Fibroblast of lung (primary cell): ENCODE data around the gene SPTAN1. TPM values are rescaled to one million over a fixed set of nuclear protein-coding genes. Genes with fewer than 3 reads are reported as not detected.

ENCODE experiments used
- DNase-seq, 2 donors: peaks; one replicate each; pipeline versions ENCODE4 v3.0.0 to v3.0.0-alpha.2; 2010; ENCODE audit warnings: low read depth in 2 of 2
- H2AFZ ChIP-seq: 2 replicates; pipeline ENCODE4 v1.5.1; 2012; ENCODE audit warnings: low read length, control low read depth, inconsistent platforms
- H3K27ac ChIP-seq: 2 replicates; pipeline ENCODE4 v1.5.1; 2011; ENCODE audit warnings: low read length, control low read depth; ENCODE audit not compliant: insufficient read depth
- H3K27me3 ChIP-seq: 2 replicates; pipeline ENCODE4 v1.5.1; 2011; ENCODE audit warnings: mild to moderate bottlenecking, low read length; ENCODE audit not compliant: control insufficient read depth, insufficient read depth
- H3K36me3 ChIP-seq: 2 replicates; pipeline ENCODE4 v1.5.1; 2011; ENCODE audit warnings: low read length; ENCODE audit not compliant: control insufficient read depth, insufficient read depth
- H3K4me1 ChIP-seq: 2 replicates; pipeline ENCODE4 v1.5.1; 2011; ENCODE audit warnings: low read length; ENCODE audit not compliant: control insufficient read depth, insufficient read depth; ENCODE audit errors: extremely low read depth
- H3K4me2 ChIP-seq: 2 replicates; pipeline ENCODE4 v1.5.1; 2011; ENCODE audit warnings: low read length, control low read depth; ENCODE audit not compliant: insufficient read depth; ENCODE audit errors: extremely low read depth
- H3K4me3 ChIP-seq, 4 experiments: fragments of 200-600 bp in 1 of 4; sonication (generic) in 1 of 4; replicated peaks in 1 of 4; 2 replicates each; pipeline ENCODE4 v1.5.1; 2011 to 2016; ENCODE audit warnings: low read length in 4 of 4, low read depth in 3 of 4, mild to moderate bottlenecking in 3 of 4, control low read depth in 2 of 4, inconsistent platforms in 1 of 4, mixed read lengths in 1 of 4; ENCODE audit not compliant: insufficient read depth in 1 of 4; ENCODE audit errors: control extremely low read depth in 1 of 4
- H3K79me2 ChIP-seq: 2 replicates; pipeline ENCODE4 v1.5.1; 2012; ENCODE audit warnings: mild to moderate bottlenecking, low read length, inconsistent platforms; ENCODE audit not compliant: control insufficient read depth, insufficient read depth
- H3K9ac ChIP-seq: 2 replicates; pipeline ENCODE4 v1.5.1; 2011; ENCODE audit warnings: mild to moderate bottlenecking, low read length, control low read depth; ENCODE audit not compliant: insufficient read depth
- H3K9me3 ChIP-seq: 2 replicates; pipeline ENCODE4 v1.5.1; 2012; ENCODE audit warnings: low read depth, low read length; ENCODE audit not compliant: control insufficient read depth, insufficient read depth
- H4K20me1 ChIP-seq: 2 replicates; pipeline ENCODE4 v1.5.1; 2011; ENCODE audit warnings: low read length; ENCODE audit not compliant: control insufficient read depth, insufficient read depth; ENCODE audit errors: extremely low read depth
- CTCF ChIP-seq, 2 donors: IDR thresholded peaks in 1 of 2; conservative IDR thresholded peaks in 1 of 2; 1 replicate in 1 of 2; 2 replicates in 1 of 2; pipeline ENCODE4 v1.5.1; 2011 to 2012; ENCODE audit warnings: low read length in 2 of 2, control low read depth in 1 of 2, inconsistent platforms in 1 of 2, low read depth in 1 of 2, mild to moderate bottlenecking in 1 of 2
- EZH2 ChIP-seq: IDR thresholded peaks from 2 replicates; pipeline ENCODE4 v1.5.1; 2012; ENCODE audit warnings: low read length, control low read depth, mild to moderate bottlenecking; ENCODE audit errors: missing control alignments
- polyA plus RNA-seq, 2 donors: library from polyadenylated mRNA; depleted of rRNA in 1 of 2; stranded (reverse) in 1 of 2; unstranded in 1 of 2; fragments of >200 nt; gene quantifications; 2 replicates each; pipeline ENCODE4 v1.2.1, GENCODE V29; 2011 to 2012; ENCODE audit warnings: missing spikeins in 1 of 2
- total RNA-seq: library from RNA; depleted of rRNA; stranded (reverse); fragments of >200 nt; gene quantifications from 2 replicates; pipeline ENCODE4 v1.2.1, GENCODE V29; 2014

The SPTAN1 gene
- total and polyA plus RNA-seq, 2 donors (not counting 1 experiment from before 2014, with no cell fraction given), result 189 to 518 TPM

GRCh38 chr9:128532581-128532980, 19.8 kb upstream of the SPTAN1 start:
- no peaks in the 10 kb centered on the region for H4K20me1 ChIP-seq
- DNase-seq, result no peak
- no peak overlapping the region for H3K9ac ChIP-seq
- H3K4me3 ChIP-seq, result no peak overlapping the region
- no peak overlapping the region for H3K4me2 ChIP-seq
- no peak overlapping the region for H2AFZ ChIP-seq
- peaks cover 2% of the 10 kb centered on the region for H3K36me3 ChIP-seq
- H3K79me2 ChIP-seq, result no peaks in the 10 kb centered on the region
- TF ChIP-seq EZH2 (no peak), CTCF (conservative IDR thresholded peaks at IDR 0.05 in 1 of 2, IDR thresholded peaks at IDR 0.05 in 1 of 2; ENCODE audit: low read depth in 1 of 2, low read length in 2 of 2) (no peak)
- no peaks in the 10 kb centered on the region for H3K9me3 ChIP-seq
- no peaks in the 10 kb centered on the region for H3K4me1 ChIP-seq
- H3K27ac ChIP-seq, result no peak overlapping the region
- no peaks in the 10 kb centered on the region for H3K27me3 ChIP-seq

- Histone ChIP-seq H2AFZ (no peak overlapping the region), H3K27me3 (no peaks in the 10 kb centered on the region), H3K36me3 (peaks cover 4% of the 10 kb centered on the region), H3K4me2 (no peak overlapping the region), H4K20me1 (no peaks in the 10 kb centered on the region), H3K79me2 (no peaks in the 10 kb centered on the region), H3K4me3 (no peak overlapping the region), H3K27ac (no peak overlapping the region), H3K9me3 (no peaks in the 10 kb centered on the region), H3K9ac (no peak overlapping the region), H3K4me1 (no peaks in the 10 kb centered on the region)
- DNase-seq, result no peak
- TF ChIP-seq CTCF (conservative IDR thresholded peaks at IDR 0.05 in 1 of 2, IDR thresholded peaks at IDR 0.05 in 1 of 2; ENCODE audit: low read depth in 1 of 2, low read length in 2 of 2) (no peak), EZH2 (no peak)
Measured at GRCh38 chr9:128540634-128541360, 11.6 kb upstream of the SPTAN1 start.

GRCh38 chr9:128546504-128546903, 5.9 kb upstream of the SPTAN1 start:
- no peak overlapping the region for H2AFZ ChIP-seq
- no peaks in the 10 kb centered on the region for H3K9me3 ChIP-seq
- no peaks in the 10 kb centered on the region for H3K27me3 ChIP-seq
- H3K9ac ChIP-seq, result no peak overlapping the region
- H3K79me2 ChIP-seq, result no peaks in the 10 kb centered on the region
- no peak overlapping the region for H3K27ac ChIP-seq
- H3K4me1 ChIP-seq, result peaks cover 18% of the 10 kb centered on the region
- H3K4me2 ChIP-seq, result no peak overlapping the region
- no peaks in the 10 kb centered on the region for H3K36me3 ChIP-seq
- no peak overlapping the region for H3K4me3 ChIP-seq
- no peaks in the 10 kb centered on the region for H4K20me1 ChIP-seq
- TF ChIP-seq EZH2 (no peak), CTCF (conservative IDR thresholded peaks at IDR 0.05 in 1 of 2, IDR thresholded peaks at IDR 0.05 in 1 of 2; ENCODE audit: low read depth in 1 of 2, low read length in 2 of 2) (no peak)
- no peak for DNase-seq
